ENCODE measurements around the gene INTS3.

The INTS3 gene

GRCh38 chr1:153804112-153804511 lies 76.3 kb downstream of the INTS3 start:
- H3K4me3 ChIP-seq (replicated peaks in 1 of 2; ENCODE audit: low read depth in 2 of 2, low read length in 2 of 2): no peak overlapping the region

GRCh38 chr1:153805042-153805745 lies 77.3 kb downstream of the INTS3 start:
- no peak for TF ChIP-seq CTCF (IDR thresholded peaks at IDR 0.05; ENCODE audit: low read depth, low read length)
- DNase-seq (ENCODE audit: low read depth in 2 of 2): peak; percentile 76 to 95
- H3K4me3 ChIP-seq (replicated peaks in 1 of 2; ENCODE audit: low read depth in 2 of 2, low read length in 2 of 2): no peak overlapping the region

More at GRCh38 chr1:153804112-153804511, 76.3 kb downstream of the INTS3 start:
- no peak for TF ChIP-seq CTCF (IDR thresholded peaks at IDR 0.05; ENCODE audit: low read depth, low read length)
- DNase-seq (ENCODE audit: low read depth in 2 of 2): no peak

GRCh38 chr1:153805886-153806719 lies 78.3 kb downstream of the INTS3 start:
- no peak for TF ChIP-seq CTCF (IDR thresholded peaks at IDR 0.05; ENCODE audit: low read depth, low read length)
- H3K4me3 ChIP-seq (replicated peaks in 1 of 2; ENCODE audit: low read depth in 2 of 2, low read length in 2 of 2): no peak overlapping the region
- DNase-seq (ENCODE audit: low read depth in 2 of 2): peak in 1 of 2 donors; percentile 13

- H3K4me3 ChIP-seq (replicated peaks in 1 of 2; ENCODE audit: low read depth in 2 of 2, low read length in 2 of 2): no peak overlapping the region
- peak in 1 of 2 donors; percentile 17 for DNase-seq (ENCODE audit: low read depth in 2 of 2)
- no peak for TF ChIP-seq CTCF (IDR thresholded peaks at IDR 0.05; ENCODE audit: low read depth, low read length)
Measured at GRCh38 chr1:153816283-153816889, 88.5 kb downstream of the INTS3 start.

- DNase-seq (ENCODE audit: low read depth in 2 of 2): no peak
- H3K4me3 ChIP-seq (replicated peaks in 1 of 2; ENCODE audit: low read depth in 2 of 2, low read length in 2 of 2): no peak overlapping the region
- TF ChIP-seq CTCF (IDR thresholded peaks at IDR 0.05; ENCODE audit: low read depth, low read length): no peak
Measured at GRCh38 chr1:153818876-153819275, 91.0 kb downstream of the INTS3 start.

Measured in cardiac fibroblast (primary cell).